ENCODE measurements around the gene MLANA. TPM values are rescaled to one million over a fixed set of nuclear protein-coding genes. Genes with fewer than 3 reads are reported as not detected.

MLANA gene
- total RNA-seq, 1 donor from 2014 or later: not detected

- TF ChIP-seq, protein P1, sequence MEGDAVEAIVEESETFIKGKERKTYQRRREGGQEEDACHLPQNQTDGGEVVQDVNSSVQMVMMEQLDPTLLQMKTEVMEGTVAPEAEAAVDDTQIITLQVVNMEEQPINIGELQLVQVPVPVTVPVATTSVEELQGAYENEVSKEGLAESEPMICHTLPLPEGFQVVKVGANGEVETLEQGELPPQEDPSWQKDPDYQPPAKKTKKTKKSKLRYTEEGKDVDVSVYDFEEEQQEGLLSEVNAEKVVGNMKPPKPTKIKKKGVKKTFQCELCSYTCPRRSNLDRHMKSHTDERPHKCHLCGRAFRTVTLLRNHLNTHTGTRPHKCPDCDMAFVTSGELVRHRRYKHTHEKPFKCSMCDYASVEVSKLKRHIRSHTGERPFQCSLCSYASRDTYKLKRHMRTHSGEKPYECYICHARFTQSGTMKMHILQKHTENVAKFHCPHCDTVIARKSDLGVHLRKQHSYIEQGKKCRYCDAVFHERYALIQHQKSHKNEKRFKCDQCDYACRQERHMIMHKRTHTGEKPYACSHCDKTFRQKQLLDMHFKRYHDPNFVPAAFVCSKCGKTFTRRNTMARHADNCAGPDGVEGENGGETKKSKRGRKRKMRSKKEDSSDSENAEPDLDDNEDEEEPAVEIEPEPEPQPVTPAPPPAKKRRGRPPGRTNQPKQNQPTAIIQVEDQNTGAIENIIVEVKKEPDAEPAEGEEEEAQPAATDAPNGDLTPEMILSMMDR (conservative IDR thresholded peaks at IDR 0.05; ENCODE audit: low read depth, low read length): peak; percentile 33
- H3K4me3 ChIP-seq (ENCODE audit: low read depth, low read length): no peak overlapping the region
- DNase-seq (ENCODE audit: low read depth): no peak
Measured at GRCh38 chr9:5869315-5870019, 21.2 kb upstream of the MLANA start.

DNA sequence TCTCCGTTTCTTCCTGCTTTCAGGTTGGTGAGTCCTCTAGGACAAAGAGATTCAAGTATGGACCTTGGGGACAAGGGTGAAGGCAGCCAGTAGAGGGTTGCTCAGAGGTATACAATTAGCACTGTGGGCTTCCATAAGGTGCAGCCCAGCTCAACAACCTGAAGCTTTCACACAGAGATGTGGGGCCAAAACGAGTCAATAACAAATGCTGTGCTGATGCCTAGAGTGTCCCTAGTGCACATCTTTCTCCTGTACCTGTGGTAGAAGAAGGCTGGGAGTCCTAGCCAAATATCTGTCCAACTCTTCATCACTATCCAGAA, 20.7 kb upstream of the MLANA start:
- DNase-seq (ENCODE audit: low read depth): no peak
- TF ChIP-seq, protein P1 (conservative IDR thresholded peaks at IDR 0.05; ENCODE audit: low read depth, low read length): no peak
- H3K4me3 ChIP-seq (ENCODE audit: low read depth, low read length): no peak overlapping the region

GRCh38 chr9:5870691-5871090, 20.0 kb upstream of the MLANA start:
- TF ChIP-seq, protein P1 (conservative IDR thresholded peaks at IDR 0.05; ENCODE audit: low read depth, low read length): no peak
- DNase-seq (ENCODE audit: low read depth): peak; percentile 57
- no peak overlapping the region for H3K4me3 ChIP-seq (ENCODE audit: low read depth, low read length)

DNA sequence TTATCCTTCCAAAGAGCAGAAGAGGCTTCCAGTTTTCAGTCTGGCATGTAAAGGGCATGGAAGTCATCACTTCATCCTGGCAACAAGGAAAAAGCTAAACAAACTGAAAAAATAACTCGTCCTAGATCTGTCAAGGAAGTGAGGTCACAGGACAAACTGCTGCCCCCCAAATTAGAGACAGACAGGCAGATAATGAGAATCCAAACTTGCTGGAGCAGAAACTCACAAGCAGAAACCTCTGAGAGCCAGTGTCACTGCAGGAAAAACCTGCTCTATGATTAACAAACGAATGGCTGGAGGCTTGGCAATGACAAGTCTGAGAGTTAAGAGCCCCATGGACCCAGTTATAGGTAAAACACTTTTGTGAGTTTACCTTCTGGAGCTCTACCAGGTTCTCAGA, 18.9 kb upstream of the MLANA start:
- no peak overlapping the region for H3K4me3 ChIP-seq (ENCODE audit: low read depth, low read length)
- DNase-seq (ENCODE audit: low read depth): no peak
- TF ChIP-seq, protein P1 (conservative IDR thresholded peaks at IDR 0.05; ENCODE audit: low read depth, low read length): no peak

DNA sequence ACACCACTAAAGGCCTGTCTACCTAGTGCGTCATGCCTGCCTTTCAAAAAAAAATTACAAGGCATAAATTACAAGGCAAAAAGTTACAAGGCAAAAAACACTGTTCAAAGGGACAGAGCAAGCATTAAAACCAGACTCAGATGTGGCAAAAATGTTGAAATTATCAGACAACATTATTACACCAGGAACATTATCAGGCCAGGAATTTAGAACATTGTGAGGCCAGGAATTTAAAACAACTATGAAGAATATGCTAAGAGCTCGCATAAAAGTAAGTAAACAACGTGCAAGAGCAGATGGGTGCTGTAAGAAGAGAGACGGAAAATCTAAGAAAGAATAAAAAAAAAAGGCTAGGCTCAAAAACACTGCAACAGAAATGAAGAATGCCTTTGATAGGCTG, 18.2 kb upstream of the MLANA start:
- no peak for DNase-seq (ENCODE audit: low read depth)
- TF ChIP-seq, protein P1 (conservative IDR thresholded peaks at IDR 0.05; ENCODE audit: low read depth, low read length): no peak
- no peak overlapping the region for H3K4me3 ChIP-seq (ENCODE audit: low read depth, low read length)

- no peak for DNase-seq (ENCODE audit: low read depth)
- TF ChIP-seq, protein P1 (conservative IDR thresholded peaks at IDR 0.05; ENCODE audit: low read depth, low read length): no peak
- no peak overlapping the region for H3K4me3 ChIP-seq (ENCODE audit: low read depth, low read length)
Measured at GRCh38 chr9:5873439-5873838, 17.2 kb upstream of the MLANA start.

DNA sequence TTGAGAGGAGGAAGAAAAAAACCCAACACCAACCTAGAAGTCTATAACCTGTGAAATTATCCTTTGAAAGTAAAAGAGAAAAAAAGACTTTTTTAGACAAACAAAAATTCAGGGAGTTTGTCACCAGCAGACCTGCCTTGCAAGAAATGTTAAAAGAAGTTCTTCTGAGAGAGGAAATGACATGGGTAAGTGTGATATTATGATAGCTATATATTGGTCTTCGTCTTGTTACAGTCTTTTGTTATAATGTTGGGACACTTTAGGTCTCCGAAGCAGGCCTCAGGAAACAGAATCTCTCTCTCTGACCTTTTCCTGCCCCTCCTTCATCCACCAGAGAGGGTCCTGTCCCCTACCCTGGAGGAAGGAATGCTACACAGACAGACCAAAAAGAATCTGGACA, 16.6 kb upstream of the MLANA start:
- DNase-seq (ENCODE audit: low read depth): no peak
- TF ChIP-seq, protein P1 (conservative IDR thresholded peaks at IDR 0.05; ENCODE audit: low read depth, low read length): no peak
- no peak overlapping the region for H3K4me3 ChIP-seq (ENCODE audit: low read depth, low read length)

All from epithelial cell of proximal tubule (primary cell).